ENCODE results near the gene PHF19.

PHF19 gene

GRCh38 chr9:120918931-120919842 is 42.2 kb upstream of the PHF19 start:
- Histone ChIP-seq H3K9me2 (replicated peaks; ENCODE audit: control insufficient read depth, low read length) (no peaks in the 10 kb centered on the region), H3K4me3 (ENCODE audit: low read length) (no peak overlapping the region), H3F3A (ENCODE audit: control insufficient read depth, insufficient read depth) (no peaks in the 10 kb centered on the region), H3K9me3 (ENCODE audit: control insufficient read depth, insufficient read depth, low read length) (no peaks in the 10 kb centered on the region), H3K4me2 (ENCODE audit: low read length) (no peak overlapping the region), H3K79me2 (ENCODE audit: control insufficient read depth, low read length) (no peaks in the 10 kb centered on the region), H3K27me3 (ENCODE audit: control insufficient read depth, low read length) (no peaks in the 10 kb centered on the region), H4K20me1 (ENCODE audit: control insufficient read depth, insufficient read depth, low read depth, low read length) (no peaks in the 10 kb centered on the region), H3K27ac (ENCODE audit: low read depth, low read length) (no peak overlapping the region), H3K36me3 (ENCODE audit: control insufficient read depth, low read length) (peaks cover 20% of the 10 kb centered on the region), H3K4me1 (ENCODE audit: control insufficient read depth, low read length) (peaks cover 58% of the 10 kb centered on the region)
- TF ChIP-seq, protein P1, sequence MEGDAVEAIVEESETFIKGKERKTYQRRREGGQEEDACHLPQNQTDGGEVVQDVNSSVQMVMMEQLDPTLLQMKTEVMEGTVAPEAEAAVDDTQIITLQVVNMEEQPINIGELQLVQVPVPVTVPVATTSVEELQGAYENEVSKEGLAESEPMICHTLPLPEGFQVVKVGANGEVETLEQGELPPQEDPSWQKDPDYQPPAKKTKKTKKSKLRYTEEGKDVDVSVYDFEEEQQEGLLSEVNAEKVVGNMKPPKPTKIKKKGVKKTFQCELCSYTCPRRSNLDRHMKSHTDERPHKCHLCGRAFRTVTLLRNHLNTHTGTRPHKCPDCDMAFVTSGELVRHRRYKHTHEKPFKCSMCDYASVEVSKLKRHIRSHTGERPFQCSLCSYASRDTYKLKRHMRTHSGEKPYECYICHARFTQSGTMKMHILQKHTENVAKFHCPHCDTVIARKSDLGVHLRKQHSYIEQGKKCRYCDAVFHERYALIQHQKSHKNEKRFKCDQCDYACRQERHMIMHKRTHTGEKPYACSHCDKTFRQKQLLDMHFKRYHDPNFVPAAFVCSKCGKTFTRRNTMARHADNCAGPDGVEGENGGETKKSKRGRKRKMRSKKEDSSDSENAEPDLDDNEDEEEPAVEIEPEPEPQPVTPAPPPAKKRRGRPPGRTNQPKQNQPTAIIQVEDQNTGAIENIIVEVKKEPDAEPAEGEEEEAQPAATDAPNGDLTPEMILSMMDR (IDR thresholded peaks at IDR 0.05; ENCODE audit: low read depth, low read length, poor library complexity, severe bottlenecking): no peak
- no peak for TF ChIP-seq EZH2phosphoT487 (IDR thresholded peaks at IDR 0.05; ENCODE audit: borderline replicate concordance, low read length)

DNA sequence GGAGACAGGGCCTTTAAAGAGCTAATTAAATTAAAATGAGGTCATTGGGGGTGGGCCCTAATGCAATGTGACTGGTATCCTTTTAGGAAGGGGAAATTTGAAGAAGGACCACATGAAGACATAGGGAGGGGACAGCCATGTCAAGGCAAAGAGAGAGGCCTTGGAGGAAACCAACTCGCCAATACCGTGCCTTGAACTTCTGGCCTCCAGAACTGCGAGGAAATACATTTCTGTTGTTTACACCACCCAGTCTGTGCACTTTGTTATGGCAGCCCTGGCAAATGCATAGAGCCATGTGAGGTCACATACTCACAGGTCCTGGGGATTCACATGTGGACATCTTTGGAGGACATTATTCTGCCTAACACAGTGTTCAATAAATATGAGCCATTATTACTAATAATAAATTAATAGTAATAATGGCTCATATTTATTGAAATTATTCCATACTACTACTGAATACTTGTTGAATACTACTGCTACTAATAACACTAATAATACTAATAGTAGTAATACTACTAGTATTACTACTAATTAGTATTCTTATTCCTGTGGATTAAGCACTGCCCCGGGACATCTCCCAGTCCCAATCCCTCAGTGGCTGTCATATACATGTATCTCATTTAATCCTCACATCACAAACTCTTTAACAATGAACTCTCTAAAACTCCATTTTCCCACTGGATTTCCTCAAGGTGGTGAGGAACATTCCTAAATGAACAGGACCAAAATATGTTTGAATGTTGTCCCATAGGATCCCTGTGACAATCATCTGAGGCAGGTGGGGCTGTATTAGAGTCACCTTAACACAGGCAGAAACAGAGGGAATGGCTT is 41.2 kb upstream of the PHF19 start:
- Histone ChIP-seq H3K27ac (ENCODE audit: low read depth, low read length) (no peak overlapping the region), H3K9me2 (replicated peaks; ENCODE audit: control insufficient read depth, low read length) (no peaks in the 10 kb centered on the region), H3K36me3 (ENCODE audit: control insufficient read depth, low read length) (peaks cover 17% of the 10 kb centered on the region), H3K27me3 (ENCODE audit: control insufficient read depth, low read length) (no peaks in the 10 kb centered on the region), H3K4me2 (ENCODE audit: low read length) (no peak overlapping the region), H3K4me3 (ENCODE audit: low read length) (no peak overlapping the region), H3K79me2 (ENCODE audit: control insufficient read depth, low read length) (no peaks in the 10 kb centered on the region), H3K9me3 (ENCODE audit: control insufficient read depth, insufficient read depth, low read length) (no peaks in the 10 kb centered on the region), H4K20me1 (ENCODE audit: control insufficient read depth, insufficient read depth, low read depth, low read length) (no peaks in the 10 kb centered on the region), H3F3A (ENCODE audit: control insufficient read depth, insufficient read depth) (no peaks in the 10 kb centered on the region), H3K4me1 (ENCODE audit: control insufficient read depth, low read length) (peaks cover 47% of the 10 kb centered on the region)
- TF ChIP-seq, protein P1 (IDR thresholded peaks at IDR 0.05; ENCODE audit: low read depth, low read length, poor library complexity, severe bottlenecking): no peak
- no peak for TF ChIP-seq EZH2phosphoT487 (IDR thresholded peaks at IDR 0.05; ENCODE audit: borderline replicate concordance, low read length)

GRCh38 chr9:120916991-120917880 is 40.2 kb upstream of the PHF19 start:
- Histone ChIP-seq H3K4me3 (ENCODE audit: low read length) (no peak overlapping the region), H3K4me2 (ENCODE audit: low read length) (no peak overlapping the region), H3K27ac (ENCODE audit: low read depth, low read length) (no peak overlapping the region), H4K20me1 (ENCODE audit: control insufficient read depth, insufficient read depth, low read depth, low read length) (no peaks in the 10 kb centered on the region), H3K4me1 (ENCODE audit: control insufficient read depth, low read length) (peaks cover 38% of the 10 kb centered on the region), H3K9me2 (replicated peaks; ENCODE audit: control insufficient read depth, low read length) (no peaks in the 10 kb centered on the region), H3K27me3 (ENCODE audit: control insufficient read depth, low read length) (no peaks in the 10 kb centered on the region), H3K9me3 (ENCODE audit: control insufficient read depth, insufficient read depth, low read length) (no peaks in the 10 kb centered on the region), H3K36me3 (ENCODE audit: control insufficient read depth, low read length) (peaks cover 15% of the 10 kb centered on the region), H3K79me2 (ENCODE audit: control insufficient read depth, low read length) (no peaks in the 10 kb centered on the region), H3F3A (ENCODE audit: control insufficient read depth, insufficient read depth) (no peaks in the 10 kb centered on the region)
- TF ChIP-seq EZH2phosphoT487 (IDR thresholded peaks at IDR 0.05; ENCODE audit: borderline replicate concordance, low read length): no peak
- TF ChIP-seq, protein P1 (IDR thresholded peaks at IDR 0.05; ENCODE audit: low read depth, low read length, poor library complexity, severe bottlenecking): no peak

All from DOHH2 (cell line).